OCI-LY3 (cell line): ENCODE results near the gene KCNMB1.

Experiments
- H2AFZ ChIP-seq: fragments of 200-600, 300-600 bp; shearing (Covaris generic); 2 replicates; pipeline ENCODE4 v1.6.0; 2014; ENCODE audit warnings: antibody characterized with exemption, low read depth, low read length
- H3K27ac ChIP-seq: fragments of 200-600, 300-600 bp; sonication (generic); 2 replicates; pipeline ENCODE4 v1.5.1; 2014; ENCODE audit warnings: mild to moderate bottlenecking, low read length, moderate library complexity, mixed read lengths
- H3K27me3 ChIP-seq: fragments of 200-600, 300-600 bp; sonication (generic); 2 replicates; pipeline ENCODE4 v1.6.1; 2014; ENCODE audit warnings: low read depth, low read length, mixed read lengths
- H3K36me3 ChIP-seq: fragments of 200-600, 300-600 bp; sonication (generic); replicated peaks from 2 replicates; pipeline ENCODE3; 2014; ENCODE audit warnings: low read depth, low read length, mixed read lengths
- H3K4me1 ChIP-seq: fragments of 300-600, 200-600 bp; sonication (generic); 2 replicates; pipeline ENCODE4 v1.6.1; 2014; ENCODE audit warnings: low read length, mixed read lengths
- H3K4me2 ChIP-seq: fragments of 200-600, 300-600 bp; sonication (generic); 2 replicates; pipeline ENCODE4 v1.6.1; 2014; ENCODE audit warnings: low read length, mixed read lengths
- H3K4me3 ChIP-seq: fragments of 300-600, 200-600 bp; sonication (generic); 2 replicates; pipeline ENCODE4 v1.5.1; 2014; ENCODE audit warnings: antibody characterized with exemption, mild to moderate bottlenecking, low read length, moderate library complexity
- H3K79me2 ChIP-seq: fragments of 300-600, 200-600 bp; shearing (Covaris generic); 2 replicates; pipeline ENCODE4 v1.6.1; 2014; ENCODE audit warnings: mild to moderate bottlenecking, low read length, mixed read lengths
- H3K9ac ChIP-seq: fragments of 300-600, 200-600 bp; shearing (Covaris generic); 2 replicates; pipeline ENCODE4 v1.6.0; 2014; ENCODE audit warnings: mild to moderate bottlenecking, low read length, moderate library complexity
- H3K9me3 ChIP-seq: fragments of 200-600, 300-600 bp; shearing (Covaris generic); 2 replicates; pipeline ENCODE4 v1.6.1; 2014; ENCODE audit warnings: low read length, mixed read lengths; ENCODE audit not compliant: insufficient read depth
- H4K20me1 ChIP-seq: fragments of 200-600, 300-600 bp; sonication (generic); 2 replicates; pipeline ENCODE4 v1.6.1; 2016; ENCODE audit warnings: low read length, mixed read lengths; ENCODE audit not compliant: insufficient read depth
- CTCF ChIP-seq: fragments of 200-600, 300-600 bp; sonication (generic); IDR thresholded peaks from 2 replicates; pipeline ENCODE4 v1.5.1; 2014; ENCODE audit warnings: antibody characterized with exemption, low read length, low read depth
- EZH2phosphoT487 ChIP-seq: fragments of 200-600 bp; shearing (Covaris generic); IDR thresholded peaks from 2 replicates; pipeline ENCODE4 v1.6.1; 2018; ENCODE audit warnings: antibody characterized with exemption, mixed run types, low read depth

KCNMB1 gene

GRCh38 chr5:170397059-170397458 is 7.9 kb upstream of the KCNMB1 start:
- no peak overlapping the region for H2AFZ ChIP-seq
- no peak overlapping the region for H3K4me2 ChIP-seq
- H4K20me1 ChIP-seq = no peaks in the 10 kb centered on the region
- H3K9ac ChIP-seq = no peak overlapping the region
- no peak overlapping the region for H3K4me3 ChIP-seq
- H3K79me2 ChIP-seq = no peaks in the 10 kb centered on the region
- no peaks in the 10 kb centered on the region for H3K36me3 ChIP-seq
- H3K9me3 ChIP-seq = no peaks in the 10 kb centered on the region
- TF ChIP-seq CTCF (no peak), EZH2phosphoT487 (no peak)
- no peak overlapping the region for H3K27ac ChIP-seq
- peaks cover 29% of the 10 kb centered on the region for H3K4me1 ChIP-seq
- H3K27me3 ChIP-seq = peaks cover 24% of the 10 kb centered on the region

GRCh38 chr5:170393958-170394357 is 4.8 kb upstream of the KCNMB1 start:
- Histone ChIP-seq H3K9me3 (no peaks in the 10 kb centered on the region), H3K27ac (no peak overlapping the region), H3K9ac (peak overlapping the region; percentile 15; the same call in 1 of the 2 replicates), H3K79me2 (no peaks in the 10 kb centered on the region), H3K27me3 (peaks cover 24% of the 10 kb centered on the region), H3K4me1 (peaks cover 45% of the 10 kb centered on the region), H3K4me2 (peak overlapping the region; percentile 81), H4K20me1 (no peaks in the 10 kb centered on the region), H3K36me3 (no peaks in the 10 kb centered on the region), H3K4me3 (peak overlapping the region; percentile 43), H2AFZ (peak overlapping the region; percentile 45; the same call in 1 of the 2 replicates)
- TF ChIP-seq EZH2phosphoT487 (no peak), CTCF (no peak)

- Histone ChIP-seq H2AFZ (no peak overlapping the region), H3K9ac (no peak overlapping the region), H3K27me3 (peaks cover 24% of the 10 kb centered on the region), H3K27ac (no peak overlapping the region), H3K36me3 (no peaks in the 10 kb centered on the region), H3K4me1 (peaks cover 52% of the 10 kb centered on the region), H3K4me2 (peak overlapping the region; percentile 81), H3K79me2 (no peaks in the 10 kb centered on the region), H3K4me3 (peak overlapping the region; percentile 43), H3K9me3 (no peaks in the 10 kb centered on the region), H4K20me1 (no peaks in the 10 kb centered on the region)
- no peak for TF ChIP-seq EZH2phosphoT487
- no peak for TF ChIP-seq CTCF
Observed at GRCh38 chr5:170393235-170393634, 4.1 kb upstream of the KCNMB1 start.

GRCh38 chr5:170390472-170390871 is 1.3 kb upstream of the KCNMB1 start:
- no peak overlapping the region for H3K4me3 ChIP-seq
- TF ChIP-seq EZH2phosphoT487 (no peak), CTCF (no peak)
- no peaks in the 10 kb centered on the region for H3K9me3 ChIP-seq
- peaks cover 66% of the 10 kb centered on the region for H3K4me1 ChIP-seq
- no peak overlapping the region for H3K27ac ChIP-seq
- peaks cover 7% of the 10 kb centered on the region; the same call in 1 of the 2 replicates for H3K27me3 ChIP-seq
- no peaks in the 10 kb centered on the region for H4K20me1 ChIP-seq
- H3K9ac ChIP-seq = no peak overlapping the region
- H3K36me3 ChIP-seq = no peaks in the 10 kb centered on the region
- H3K4me2 ChIP-seq = no peak overlapping the region
- no peaks in the 10 kb centered on the region for H3K79me2 ChIP-seq
- no peak overlapping the region for H2AFZ ChIP-seq
